Activated T-cell treated with anti-CD3 and anti-CD28 coated beads for 4 hours (primary cell): ENCODE results near the gene ATG9B.
"Not testable (repeated sequence)": the region's sequence is repeated elsewhere in the genome, so short reads cannot be mapped to it uniquely, and the experiment has no call there.

Experiments
- DNase-seq: peaks from one replicate; pipeline ENCODE4 v3.0.0-alpha.2; 2020

ATG9B gene

DNA sequence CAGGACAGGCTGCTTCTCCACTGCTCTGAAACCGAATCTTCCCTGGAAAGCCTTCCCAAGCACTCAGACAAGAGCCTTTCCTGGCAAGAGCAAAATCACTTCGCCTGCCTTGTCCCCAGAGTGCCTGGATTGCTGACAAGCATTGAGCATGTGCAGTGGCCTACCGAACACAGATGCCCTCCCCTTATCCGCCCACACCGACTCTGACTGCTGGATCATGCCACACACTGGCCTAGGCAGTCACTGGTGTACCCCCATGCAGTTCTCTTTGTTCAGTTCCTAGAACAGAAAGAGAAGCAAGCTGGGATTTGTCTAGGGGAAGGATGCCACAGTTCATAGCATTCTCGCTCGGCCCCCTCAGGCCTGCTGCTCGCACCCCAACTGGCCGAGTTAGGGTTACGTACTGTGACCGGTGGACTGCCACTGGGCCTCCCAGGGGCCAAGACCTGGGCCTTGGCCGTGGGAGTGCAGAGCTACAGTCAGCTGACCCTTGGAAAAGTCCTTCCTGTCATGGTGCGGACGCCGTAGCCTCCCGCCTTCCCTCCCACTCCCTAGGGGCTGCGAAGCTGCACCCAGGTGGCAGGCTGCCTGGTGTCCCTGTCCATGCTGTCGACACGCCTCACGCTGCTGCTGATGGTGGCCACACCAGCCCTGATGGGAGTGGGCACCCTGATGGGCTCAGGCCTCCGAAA, 10.9 kb upstream of the ATG9B start:
- DNase-seq: no peak

DNA sequence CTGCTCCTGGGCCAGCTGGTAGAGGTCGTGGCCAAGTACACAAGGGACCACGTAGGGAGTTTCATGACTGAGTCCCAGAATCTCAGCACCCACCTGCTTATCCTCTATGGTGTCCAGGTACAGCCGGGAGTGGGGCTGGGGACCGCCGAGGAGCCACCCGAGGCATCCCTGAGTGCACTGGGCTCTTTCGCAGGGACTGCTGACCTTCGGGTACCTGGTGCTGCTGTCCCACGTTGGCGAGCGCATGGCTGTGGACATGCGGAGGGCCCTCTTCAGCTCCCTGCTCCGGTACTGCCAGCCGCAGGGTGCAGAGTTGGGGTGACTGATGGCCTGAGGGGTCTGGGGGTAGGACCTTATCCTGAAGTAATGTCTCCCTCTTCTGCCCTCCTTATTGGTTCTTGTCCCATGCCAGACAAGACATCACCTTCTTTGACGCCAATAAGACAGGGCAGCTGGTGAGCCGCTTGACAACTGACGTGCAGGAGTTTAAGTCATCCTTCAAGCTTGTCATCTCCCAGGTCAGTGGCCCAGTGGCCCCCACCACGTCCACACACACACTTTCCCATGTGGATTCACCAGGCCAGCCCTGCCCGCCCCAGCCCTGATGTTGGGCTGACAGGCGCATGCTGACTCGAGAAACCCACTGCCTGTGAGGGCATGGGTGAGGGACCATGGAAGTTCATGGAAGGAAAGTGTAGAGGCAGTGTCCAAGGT, 10.2 kb upstream of the ATG9B start:
- no peak for DNase-seq

DNA sequence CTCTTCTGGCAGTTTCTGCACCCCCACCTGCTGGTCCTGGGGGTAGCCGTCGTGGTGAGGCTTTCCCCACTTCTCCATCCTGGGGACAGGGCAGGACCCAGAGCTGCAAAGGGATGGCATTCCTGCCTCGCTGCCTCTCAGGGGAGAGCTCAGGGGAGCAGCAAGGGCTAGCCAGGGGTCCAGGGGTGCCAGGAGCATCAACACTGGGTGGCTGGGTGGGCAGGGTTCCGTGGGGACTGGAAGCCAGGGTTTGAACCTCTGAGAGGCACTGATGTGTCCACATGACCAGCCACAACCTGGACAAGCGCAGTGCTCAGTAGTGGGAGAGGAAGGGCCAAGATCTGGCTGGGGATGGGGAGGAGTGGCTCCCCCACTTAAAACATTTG, 9.6 kb upstream of the ATG9B start:
- DNase-seq: no peak

DNA sequence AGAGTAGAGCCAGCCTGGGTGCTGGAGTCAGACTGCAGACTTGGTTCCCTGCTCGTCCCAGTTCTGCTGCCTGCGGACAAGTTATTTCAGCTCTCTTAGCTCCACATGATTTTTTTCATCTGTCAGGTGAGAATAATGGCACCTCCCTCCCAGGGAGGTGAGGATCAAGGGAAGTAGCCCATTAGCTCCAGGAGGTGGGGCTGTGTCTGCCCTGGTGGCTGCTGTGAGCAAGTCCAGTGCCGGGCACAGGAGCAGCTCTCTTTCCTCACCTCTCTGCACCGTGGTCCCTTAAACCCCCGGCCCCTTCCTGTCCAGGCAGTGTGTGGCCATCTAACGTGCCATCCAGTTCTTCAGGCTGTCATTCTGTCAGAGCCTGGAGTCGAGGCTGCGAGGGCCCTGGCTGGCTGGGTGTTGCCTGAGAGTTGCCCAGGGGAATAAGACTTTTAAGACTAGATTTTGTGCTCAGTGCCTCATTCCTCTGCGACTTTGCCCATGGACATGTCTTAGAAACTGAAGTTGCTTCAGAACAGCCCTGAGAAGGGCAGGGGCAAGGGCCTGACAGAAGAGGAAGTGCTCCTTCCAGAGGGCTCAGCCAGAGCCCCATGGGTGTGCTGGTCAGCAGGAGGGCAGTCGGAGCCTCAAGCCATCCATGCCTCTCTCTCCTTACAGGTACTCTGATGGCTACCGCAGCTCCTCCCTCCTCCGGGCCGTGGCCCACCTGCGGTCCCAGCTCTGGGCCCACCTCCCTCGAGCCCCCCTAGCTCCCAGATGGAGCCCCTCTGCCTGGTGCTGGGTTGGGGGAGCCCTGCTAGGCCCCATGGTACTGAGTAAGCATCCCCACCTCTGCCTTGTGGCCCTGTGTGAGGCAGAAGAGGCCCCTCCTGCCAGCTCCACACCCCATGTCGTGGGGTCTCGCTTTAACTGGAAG, 8.9 kb upstream of the ATG9B start:
- DNase-seq: no peak

DNA sequence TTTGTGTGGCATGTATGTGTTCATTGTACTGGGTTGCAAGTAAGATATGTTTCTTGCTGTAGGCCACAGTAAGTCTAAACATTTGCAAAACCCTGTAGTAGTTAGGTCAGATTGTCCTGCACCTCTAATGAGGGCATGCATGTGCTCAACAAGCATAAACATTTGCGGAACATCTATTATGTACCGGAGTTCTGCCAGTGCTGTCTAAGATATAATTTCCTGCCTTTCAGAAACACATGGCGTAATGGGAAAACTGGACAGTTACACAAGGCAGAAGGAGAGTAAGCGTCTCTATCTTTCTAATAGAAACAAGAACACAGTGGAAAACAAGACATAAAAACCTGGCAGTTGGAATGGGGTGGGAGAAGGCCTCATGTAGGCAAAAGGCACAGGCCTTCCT, 6.7 kb upstream of the ATG9B start:
- DNase-seq: no peak

DNA sequence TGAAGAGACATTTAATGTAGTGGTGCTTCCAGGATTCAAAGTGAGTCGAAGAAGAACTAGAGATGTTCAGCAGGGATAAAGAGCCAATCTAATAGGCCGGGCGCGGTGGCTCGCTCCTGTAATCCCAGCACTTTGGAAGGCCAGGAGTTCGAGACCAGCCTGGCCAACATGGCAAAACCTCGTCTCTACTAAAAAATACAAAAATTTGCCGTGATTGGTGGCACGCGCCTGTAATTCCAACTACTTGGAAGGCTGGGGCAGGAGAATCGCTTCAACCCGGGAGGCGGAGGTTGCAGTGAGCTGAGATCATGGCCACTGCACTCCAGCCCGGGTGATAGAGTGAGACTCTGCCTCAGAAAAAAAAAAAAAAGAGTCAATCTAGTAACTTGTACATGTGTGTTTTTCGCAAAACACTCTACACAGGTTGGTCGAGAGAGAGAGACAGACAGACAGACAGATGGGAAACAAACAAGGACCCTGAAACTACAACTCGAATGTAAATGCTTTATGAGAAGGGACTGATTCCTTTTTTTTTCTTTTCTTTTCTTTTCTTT, 4.7 kb upstream of the ATG9B start:
- no peak for DNase-seq

DNA sequence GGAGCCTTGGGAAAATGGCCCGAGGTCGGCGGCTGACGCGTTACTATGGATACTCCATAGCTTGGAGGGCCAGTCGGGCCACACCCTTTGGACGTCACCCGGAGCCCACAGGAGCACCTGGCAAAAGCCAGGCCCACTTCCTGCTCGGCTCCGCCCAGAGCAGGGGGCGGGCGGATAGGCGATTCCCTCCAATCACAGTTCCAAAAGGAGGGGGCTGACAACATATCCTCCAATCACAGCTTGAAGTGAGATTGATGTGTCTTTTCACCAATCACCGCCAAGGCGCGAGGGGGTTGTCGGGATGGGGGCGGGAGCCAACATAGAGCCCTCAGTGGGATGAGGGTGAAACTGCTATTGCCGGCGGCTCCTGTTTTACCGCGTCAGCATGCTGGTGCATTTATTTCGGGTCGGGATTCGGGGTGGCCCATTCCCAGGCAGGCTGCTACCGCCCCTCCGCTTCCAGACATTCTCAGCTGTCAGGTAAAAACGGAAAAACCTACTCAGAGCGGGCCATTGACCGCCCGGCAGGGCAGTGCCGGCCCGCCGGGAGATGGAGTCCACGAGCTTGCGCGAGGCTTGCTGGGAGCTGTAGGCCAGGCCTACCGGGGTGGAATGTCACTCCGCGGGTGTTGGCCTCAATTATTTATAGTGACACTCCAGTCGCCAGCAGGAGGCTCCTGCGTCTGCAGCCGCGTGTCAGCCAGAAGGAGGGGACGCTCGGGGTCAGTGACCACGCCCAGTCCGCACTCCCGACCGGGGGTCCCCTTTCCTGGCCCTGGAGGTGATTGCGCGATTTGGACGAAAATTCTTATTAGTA, 4.0 kb upstream of the ATG9B start, which contains the start of gene ABCB8:
Gene ABCB8, plus strand, starts transcription at position 320 of the 817 bp plus-strand sequence. Its CDS starts 66 bp downstream, at position 386.
- peak; percentile 98 for DNase-seq

DNA sequence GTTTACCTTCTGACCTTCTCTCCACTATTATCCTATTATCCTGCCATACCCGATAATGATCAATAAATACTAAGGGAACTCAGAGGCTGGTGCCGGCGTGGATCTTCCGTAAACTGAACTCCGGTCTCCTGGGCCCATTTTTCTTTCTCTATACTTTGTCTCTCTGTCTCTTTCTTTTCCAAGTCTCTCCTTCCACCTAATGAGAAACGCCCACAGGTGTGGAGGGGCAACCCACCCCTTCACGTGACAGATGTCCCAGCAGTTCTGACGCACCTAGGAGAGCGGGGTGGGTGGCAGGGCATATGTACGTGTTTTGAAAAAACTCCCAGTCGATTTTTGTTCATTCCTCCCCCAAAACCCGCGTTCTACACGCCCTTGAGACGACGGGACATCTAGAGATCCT, 3.4 kb upstream of the ATG9B start:
- not testable (repeated sequence) for DNase-seq

DNA sequence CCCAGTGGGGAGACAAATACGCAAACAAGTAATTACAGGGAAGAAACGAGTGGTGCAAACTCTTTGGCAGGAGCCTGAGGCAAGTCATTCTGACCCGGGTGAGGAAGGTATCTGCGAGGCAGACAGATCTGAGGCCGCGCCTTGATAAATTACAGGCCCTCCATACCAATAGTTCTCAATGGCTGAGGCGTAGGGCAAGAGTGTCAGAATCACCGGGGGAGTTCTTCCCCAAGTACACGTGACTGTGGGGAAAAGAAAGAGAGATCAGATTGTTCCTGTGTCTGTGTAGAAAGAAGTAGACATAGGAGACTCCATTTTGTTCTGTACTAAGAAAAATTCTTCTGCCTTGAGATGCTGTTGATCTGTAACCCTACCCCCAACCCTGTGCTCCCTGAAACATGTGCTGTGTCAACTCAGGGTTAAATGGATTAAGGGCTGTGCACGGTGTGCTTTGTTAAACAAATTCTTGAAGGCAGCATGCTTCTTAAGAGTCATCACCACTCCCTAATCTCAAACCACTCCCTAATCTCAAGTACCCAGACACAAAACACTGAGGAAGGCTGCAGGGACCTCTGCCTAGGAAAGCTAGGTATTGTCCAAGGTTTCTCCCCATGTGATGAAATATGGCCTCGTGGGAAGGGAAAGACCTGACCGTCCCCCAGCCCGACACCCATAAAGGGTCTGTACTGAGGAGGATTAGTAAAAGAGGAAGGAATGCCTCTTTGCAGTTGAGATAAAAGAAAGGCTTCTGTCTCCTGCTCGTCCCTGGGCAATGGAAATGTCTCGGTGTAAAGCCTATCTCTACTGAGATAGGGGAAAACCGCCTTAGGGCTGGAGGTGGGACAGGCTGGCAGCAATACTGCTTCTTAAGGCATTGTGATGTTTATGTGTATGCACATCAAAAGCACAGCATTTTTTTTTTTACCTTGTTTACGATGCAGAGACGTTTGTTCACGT, 2.8 kb upstream of the ATG9B start:
- not testable (repeated sequence) for DNase-seq

DNA sequence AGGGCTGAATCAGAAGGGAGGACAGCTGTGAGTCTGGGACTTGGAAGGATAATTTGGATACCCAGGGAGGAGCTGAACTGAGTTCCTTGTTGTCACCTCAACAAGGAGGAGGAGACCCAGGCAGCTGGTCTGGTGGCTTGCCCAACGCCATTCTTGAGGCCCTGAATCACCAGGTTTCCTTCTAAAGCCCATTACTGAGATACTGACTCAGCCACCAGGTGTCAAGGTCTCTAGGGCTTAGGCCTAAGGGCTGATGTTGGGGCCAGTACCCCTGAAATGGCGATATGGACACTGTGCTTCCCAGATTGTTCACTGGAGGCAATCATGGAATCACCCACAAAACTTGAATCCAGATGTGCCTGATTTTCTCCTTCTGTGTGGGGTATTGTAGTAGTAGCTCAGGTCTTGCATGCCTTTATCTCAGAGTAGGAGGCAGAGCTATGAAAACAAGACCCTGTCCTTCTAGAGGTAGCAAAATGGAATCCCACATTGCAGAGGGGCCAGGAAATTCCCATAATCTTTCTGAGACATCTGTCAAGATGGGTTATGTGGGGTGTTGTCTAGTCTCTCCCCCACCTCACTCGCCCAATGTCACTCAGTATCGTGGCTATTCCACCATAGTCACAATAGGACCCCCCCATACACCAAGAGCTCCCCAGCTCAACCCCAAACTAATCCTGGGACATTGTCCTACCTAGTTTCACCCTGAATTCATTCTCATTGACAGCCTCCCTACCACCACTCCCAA, 1.8 kb upstream of the ATG9B start:
- no peak for DNase-seq

DNA sequence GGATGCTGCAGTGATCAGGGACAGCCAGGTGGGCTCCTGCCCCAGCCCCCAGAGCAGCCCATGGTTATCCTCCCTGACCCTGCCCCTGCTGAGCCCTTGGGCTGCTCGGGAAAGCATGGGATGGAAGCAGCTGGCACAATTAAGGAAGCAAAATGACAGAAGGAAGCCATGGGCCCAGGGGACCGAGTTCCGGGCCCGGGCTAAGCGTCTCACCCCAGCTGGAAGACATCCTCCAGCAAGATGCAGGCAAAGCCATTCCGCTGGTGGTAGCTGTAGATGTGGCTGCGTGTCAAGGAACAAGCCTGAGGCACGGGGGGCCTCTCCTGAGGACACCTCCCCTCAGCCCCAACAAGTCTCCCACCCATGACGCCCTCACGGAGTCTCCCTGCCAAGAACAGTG, 1.1 kb downstream of the ATG9B start:
- DNase-seq: no peak

DNA sequence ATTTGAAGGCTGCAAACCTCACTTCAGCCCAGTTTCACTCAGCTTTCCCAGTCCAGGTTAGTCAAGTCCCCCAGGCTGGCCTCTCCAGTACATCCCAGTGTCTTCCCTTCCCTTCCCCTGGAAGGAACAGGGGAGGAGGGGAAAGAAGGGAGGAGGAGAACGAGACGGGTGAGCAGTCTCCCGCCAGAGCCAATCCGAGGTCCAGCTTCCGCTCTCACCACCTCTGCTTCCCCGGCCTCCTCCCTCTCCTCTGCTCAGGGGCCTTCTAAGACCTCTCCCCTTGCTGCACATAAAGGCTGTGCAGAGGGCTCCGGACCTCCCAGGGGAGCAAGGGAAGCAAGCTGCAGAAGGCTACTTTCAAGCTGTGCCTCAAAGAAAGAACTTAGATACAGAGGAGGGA, 4.1 kb downstream of the ATG9B start:
- DNase-seq: no peak

DNA sequence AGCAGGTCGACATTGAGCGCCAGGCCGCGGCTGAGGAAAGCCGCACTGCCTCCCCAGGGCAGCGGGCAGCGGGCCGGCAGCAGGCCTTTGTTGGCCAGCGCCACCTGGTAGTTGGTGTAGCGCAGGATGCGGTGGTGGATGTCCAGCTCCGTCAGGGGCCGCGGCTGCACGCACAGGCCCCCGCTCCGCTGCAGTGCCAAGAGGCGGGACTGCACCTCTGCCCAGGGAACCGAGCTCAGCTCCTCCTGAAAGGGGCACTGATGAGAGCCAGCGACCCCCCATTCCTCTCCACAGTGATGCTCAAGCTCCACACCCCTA, 5.2 kb downstream of the ATG9B start:
- no peak for DNase-seq

DNA sequence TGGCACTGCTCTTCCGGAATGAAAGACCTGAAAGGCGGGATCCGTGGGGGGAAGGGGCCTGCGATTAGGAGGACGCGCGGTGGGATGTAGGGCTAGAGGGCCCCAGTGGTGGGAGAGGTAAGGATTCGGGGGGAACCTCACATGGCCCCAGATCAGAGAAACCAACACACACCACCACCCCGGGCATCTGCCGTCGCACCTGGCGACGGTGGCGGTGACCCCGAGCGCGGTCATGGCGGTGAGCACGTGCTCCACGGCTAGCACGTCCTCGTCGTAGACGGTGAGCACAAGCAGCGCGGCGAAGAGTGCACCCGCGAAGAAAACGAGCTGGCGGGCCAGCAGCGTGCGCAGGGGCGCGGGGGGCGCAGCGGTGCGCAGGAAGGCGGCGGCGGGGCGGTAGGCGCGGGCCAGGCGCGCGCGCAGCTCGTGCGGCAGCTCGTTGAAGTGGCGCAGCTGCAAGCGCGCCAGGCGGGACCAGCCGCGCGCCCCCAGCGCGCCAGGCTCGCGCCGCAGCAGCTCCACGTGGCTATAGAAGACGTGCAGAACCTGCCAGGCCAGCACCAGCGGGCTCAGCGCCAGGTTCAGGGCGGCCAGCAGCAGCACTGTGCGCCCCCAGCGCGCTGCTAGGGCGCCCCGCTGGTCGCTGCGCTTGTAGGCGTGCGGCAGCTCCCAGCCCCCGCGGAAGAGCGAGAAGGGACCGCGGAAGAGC, 5.7 kb downstream of the ATG9B start:
- DNase-seq: no peak

DNA sequence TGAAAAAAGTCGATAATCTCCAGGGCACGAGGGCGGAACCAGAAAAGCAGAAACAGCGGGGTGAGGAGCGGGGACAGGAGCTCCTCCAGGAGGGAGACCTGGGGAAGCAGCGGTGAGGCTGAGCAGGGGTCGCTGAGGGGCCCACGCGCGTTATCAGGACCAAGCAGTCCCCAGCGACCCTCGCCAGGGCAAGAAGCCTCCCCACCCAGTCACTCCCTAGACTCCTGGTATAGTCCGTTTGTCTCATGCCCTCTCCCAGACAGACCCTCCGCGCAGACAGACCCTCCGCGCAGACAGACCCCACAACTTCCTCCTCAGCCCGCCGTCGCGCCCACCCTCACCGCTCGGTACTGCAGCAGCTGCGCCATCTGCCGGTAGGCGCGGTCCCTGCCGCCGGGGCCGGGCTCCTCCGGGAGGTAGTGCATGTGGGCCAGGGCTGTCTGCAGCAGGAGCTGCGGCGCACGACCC, 6.3 kb downstream of the ATG9B start:
- peak; percentile 80 for DNase-seq

DNA sequence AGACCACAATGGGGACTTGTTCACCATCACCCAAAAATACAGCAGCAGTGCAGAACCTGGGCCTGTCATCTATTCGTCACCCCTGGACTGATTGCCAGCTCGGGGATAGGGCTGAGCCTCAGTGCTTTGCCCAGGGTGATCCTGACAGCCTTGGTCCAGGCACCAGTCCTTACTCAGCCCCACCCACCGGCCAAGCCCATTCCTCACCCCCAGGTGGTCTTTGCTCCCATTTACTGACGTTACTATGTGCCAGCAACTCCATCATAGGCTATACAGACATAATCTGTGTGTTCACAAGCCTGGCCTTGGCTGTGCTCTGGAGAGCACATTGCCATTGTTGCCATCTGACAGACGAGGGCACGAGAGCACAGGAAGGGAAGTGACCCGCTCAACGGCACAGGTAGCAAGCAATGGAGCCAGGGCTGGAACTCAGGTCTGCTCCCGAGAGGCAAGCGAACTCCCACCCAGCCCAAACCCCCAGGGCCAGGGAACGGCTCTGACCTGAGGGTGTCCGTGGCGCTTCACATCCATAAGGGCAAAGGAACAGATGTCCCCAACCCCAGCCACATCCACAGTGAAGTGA, 6.8 kb downstream of the ATG9B start:
- DNase-seq: no peak

DNA sequence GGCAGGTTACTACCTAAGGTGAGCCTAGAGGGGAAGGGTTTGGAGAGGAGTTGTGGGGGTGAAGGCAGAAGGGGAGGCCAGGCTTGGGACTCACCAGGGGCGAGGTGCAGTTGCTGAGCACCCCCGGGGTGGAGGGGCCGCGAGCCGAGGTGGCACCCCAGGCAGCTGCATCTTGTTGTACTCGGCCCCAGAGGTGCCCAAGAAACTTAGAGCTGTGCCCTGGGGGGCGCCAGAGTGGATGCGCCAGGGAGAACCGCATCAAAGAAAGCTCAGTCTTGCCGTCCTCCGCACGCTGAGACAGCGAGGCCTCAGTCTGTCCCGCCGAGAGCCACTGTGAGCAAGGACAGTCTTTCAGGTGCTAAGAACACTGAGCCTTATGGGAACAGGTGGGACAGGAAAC, 7.4 kb downstream of the ATG9B start:
- DNase-seq: no peak

DNA sequence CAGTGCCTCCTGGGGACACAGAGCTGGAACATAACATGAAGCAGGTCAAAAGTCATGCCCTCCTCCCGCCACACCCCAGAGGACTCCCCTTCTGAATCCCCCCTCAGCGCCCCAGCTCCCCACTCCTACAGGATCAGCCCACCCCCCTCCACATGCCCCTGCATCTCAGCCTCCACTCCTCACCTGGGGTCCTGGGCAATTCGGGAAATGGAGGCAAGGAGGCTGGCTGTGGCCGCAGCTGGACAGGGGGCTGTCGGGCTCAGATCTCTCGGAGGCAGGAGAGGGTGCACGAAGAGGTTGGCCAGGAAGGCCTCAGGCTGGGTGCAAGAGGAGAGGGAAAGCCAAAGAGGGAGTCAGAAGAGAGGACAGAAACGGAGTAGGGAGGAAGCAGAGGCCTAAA, 7.8 kb downstream of the ATG9B start:
- DNase-seq: no peak

DNA sequence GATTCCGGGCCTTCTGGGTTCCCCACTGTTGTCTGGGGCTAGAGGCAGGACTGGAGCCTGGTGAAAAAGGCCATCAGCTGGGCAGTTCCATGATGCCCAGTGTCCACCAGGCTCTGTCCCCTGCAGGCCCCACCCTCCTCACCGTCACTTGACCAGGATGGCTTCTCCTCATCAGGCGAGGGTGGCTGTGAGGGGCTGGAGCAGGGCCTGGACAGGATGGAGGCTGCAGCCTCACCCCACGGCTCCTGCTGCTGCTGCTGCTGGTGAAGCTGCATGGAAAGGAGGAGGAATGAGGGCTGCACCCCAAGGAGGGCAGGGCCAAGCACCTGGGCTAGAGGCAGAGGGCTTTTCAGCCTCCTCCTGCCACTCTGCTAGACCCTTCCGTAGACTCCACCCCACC, 8.3 kb downstream of the ATG9B start:
- DNase-seq: no peak
